KMS-11 (cell line): ENCODE results near the gene CD200.

Experiments used
- H2AFZ ChIP-seq: fragments of 200-600 bp; sonication (generic); 2 replicates; pipeline ENCODE4 v1.6.1; 2016; ENCODE audit warnings: antibody characterized with exemption, mixed run types, low read depth
- H3K27ac ChIP-seq: fragments of 200-600 bp; sonication (generic); 2 replicates; pipeline ENCODE4 v1.6.1; 2016; ENCODE audit warnings: mild to moderate bottlenecking, mixed run types
- H3K27me3 ChIP-seq: fragments of 200-600 bp; sonication (generic); 2 replicates; pipeline ENCODE4 v1.6.1; 2017; ENCODE audit warnings: mild to moderate bottlenecking, low read depth, mixed run types, moderate library complexity; ENCODE audit not compliant: insufficient read depth
- H3K36me3 ChIP-seq: fragments of 200-600 bp; sonication (generic); 2 replicates; pipeline ENCODE4 v1.6.1; 2017; ENCODE audit warnings: mild to moderate bottlenecking, mixed run types; ENCODE audit not compliant: insufficient read depth
- H3K4me1 ChIP-seq: fragments of 200-600 bp; sonication (generic); 2 replicates; pipeline ENCODE4 v1.6.1; 2016; ENCODE audit warnings: mild to moderate bottlenecking, low read depth, mixed run types; ENCODE audit not compliant: poor library complexity, severe bottlenecking
- H3K4me2 ChIP-seq: fragments of 200-600 bp; sonication (generic); 2 replicates; pipeline ENCODE4 v1.7.0; 2016; ENCODE audit warnings: mild to moderate bottlenecking, mixed run types
- H3K4me3 ChIP-seq: fragments of 200-600 bp; sonication (generic); IDR thresholded peaks from 2 replicates; pipeline ENCODE4 v1.6.1; 2017; ENCODE audit warnings: low read depth, low read length, mixed read lengths; ENCODE audit not compliant: insufficient read depth
- H3K79me2 ChIP-seq: fragments of 200-600 bp; sonication (generic); 2 replicates; pipeline ENCODE4 v1.6.1; 2016; ENCODE audit warnings: low read depth, mixed run types; ENCODE audit not compliant: insufficient read depth
- H3K9ac ChIP-seq: fragments of 200-600 bp; sonication (generic); 2 replicates; pipeline ENCODE4 v1.6.1; 2016; ENCODE audit warnings: mild to moderate bottlenecking, mixed run types
- H4K20me1 ChIP-seq: fragments of 200-600 bp; sonication (generic); 2 replicates; pipeline ENCODE4 v1.6.1; 2016; ENCODE audit warnings: mild to moderate bottlenecking, mixed run types; ENCODE audit not compliant: insufficient read depth
- TF ChIP-seq, protein P1 (sequence below): fragments of 200-600 bp; sonication (generic); conservative IDR thresholded peaks from 2 replicates; pipeline ENCODE4 v1.6.1; 2017; ENCODE audit warnings: low read depth, mild to moderate bottlenecking, antibody characterized with exemption, low read length, moderate library complexity, mixed read lengths

CD200 gene

DNA sequence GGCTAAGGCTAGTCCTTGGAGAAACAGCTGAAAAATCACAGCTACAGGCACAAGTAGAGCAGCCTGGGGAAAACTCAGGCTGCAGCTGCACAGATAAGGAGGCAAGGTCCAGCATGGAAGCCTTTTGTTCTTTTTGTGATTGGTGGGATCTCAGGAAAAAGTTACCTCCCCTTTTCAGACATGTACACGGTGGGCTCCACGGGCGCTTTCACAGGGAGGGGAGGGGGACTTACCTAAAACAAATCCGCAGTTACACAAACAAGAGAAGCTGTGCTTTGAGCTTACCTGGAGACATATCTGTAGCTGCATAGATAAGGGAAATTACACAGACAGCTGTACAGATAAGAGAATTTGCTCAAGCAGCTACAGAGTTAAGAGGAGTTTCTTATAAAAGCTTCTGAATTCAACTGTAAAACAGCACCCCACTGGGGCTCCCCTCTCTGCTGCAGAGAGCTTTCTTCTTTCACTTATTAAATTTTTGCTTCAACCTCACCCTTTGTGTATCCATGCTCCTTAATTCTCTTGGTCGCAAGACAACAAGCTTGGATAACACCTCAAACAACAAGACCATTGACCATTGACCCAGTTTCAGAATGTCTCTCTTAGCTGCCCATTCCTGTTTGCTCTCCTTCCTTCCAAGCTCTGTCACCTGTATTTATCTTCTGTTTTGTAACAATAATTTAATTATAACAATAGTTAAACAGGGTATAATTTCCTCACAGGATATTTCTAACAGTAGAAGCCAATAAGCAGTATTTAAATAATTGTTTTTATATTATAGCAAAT, 10.9 kb upstream of the CD200 start:
- no peak overlapping the region for H3K9ac ChIP-seq
- H3K4me2 ChIP-seq, result no peak overlapping the region
- no peak overlapping the region for H3K4me3 ChIP-seq
- peaks cover 47% of the 10 kb centered on the region for H3K4me1 ChIP-seq
- TF ChIP-seq, protein P1, sequence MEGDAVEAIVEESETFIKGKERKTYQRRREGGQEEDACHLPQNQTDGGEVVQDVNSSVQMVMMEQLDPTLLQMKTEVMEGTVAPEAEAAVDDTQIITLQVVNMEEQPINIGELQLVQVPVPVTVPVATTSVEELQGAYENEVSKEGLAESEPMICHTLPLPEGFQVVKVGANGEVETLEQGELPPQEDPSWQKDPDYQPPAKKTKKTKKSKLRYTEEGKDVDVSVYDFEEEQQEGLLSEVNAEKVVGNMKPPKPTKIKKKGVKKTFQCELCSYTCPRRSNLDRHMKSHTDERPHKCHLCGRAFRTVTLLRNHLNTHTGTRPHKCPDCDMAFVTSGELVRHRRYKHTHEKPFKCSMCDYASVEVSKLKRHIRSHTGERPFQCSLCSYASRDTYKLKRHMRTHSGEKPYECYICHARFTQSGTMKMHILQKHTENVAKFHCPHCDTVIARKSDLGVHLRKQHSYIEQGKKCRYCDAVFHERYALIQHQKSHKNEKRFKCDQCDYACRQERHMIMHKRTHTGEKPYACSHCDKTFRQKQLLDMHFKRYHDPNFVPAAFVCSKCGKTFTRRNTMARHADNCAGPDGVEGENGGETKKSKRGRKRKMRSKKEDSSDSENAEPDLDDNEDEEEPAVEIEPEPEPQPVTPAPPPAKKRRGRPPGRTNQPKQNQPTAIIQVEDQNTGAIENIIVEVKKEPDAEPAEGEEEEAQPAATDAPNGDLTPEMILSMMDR, result no peak
- no peaks in the 10 kb centered on the region for H3K27me3 ChIP-seq
- no peaks in the 10 kb centered on the region for H3K79me2 ChIP-seq
- H3K36me3 ChIP-seq, result no peaks in the 10 kb centered on the region
- no peak overlapping the region for H3K27ac ChIP-seq
- no peaks in the 10 kb centered on the region for H4K20me1 ChIP-seq
- H2AFZ ChIP-seq, result no peak overlapping the region

DNA sequence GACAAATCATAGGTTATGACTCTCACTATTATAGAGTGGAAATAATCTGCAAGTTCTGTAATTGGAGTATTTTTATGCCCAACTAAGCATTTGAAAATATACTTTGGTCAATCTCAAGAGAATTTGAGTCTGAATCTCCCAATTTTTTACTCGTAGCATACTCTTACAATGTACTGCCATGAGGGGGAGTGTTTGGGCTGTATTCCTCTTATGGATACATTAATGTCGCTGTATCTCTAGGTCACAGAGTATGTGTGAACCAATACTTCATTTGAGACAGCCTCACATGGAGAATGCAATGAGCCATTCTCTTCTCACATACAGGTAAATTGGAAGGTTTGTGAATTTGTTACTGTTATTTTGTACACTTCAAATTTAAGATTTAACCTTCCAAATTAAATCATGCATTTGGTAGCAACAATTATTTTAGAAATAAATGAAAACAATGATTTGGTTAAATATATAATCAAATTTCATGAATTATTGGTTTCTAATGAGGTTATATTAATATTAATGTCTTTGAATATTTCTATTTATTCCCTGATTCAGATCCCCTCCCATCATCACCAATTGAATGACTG, 5.5 kb upstream of the CD200 start:
- no peaks in the 10 kb centered on the region for H3K79me2 ChIP-seq
- no peak overlapping the region for H3K27ac ChIP-seq
- H3K27me3 ChIP-seq, result no peaks in the 10 kb centered on the region
- no peaks in the 10 kb centered on the region for H4K20me1 ChIP-seq
- no peaks in the 10 kb centered on the region for H3K36me3 ChIP-seq
- peaks cover 14% of the 10 kb centered on the region for H3K4me1 ChIP-seq
- no peak overlapping the region for H2AFZ ChIP-seq
- no peak overlapping the region for H3K4me2 ChIP-seq
- no peak overlapping the region for H3K4me3 ChIP-seq
- H3K9ac ChIP-seq, result no peak overlapping the region
- TF ChIP-seq, protein P1, result peak; percentile 86

DNA sequence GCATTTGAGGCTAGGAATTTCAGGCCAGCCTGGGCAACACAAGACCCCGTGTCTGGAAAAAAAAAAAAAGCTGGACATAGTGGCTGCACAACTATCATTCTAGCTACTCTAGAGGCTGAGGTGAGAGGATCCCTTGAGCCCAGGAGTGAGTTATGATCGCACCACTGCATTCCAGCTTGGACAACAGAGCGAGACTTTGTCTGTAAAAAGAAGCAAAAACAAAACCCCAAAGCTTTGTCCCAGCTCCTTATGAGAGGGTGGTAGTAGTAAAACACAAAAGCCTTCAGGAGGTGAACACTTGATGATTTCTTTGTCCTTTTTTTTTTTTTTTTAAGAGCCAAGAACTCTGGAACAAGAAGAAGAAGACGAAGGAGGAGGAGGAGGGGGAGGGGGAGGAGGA, 1.1 kb upstream of the CD200 start:
- no peaks in the 10 kb centered on the region for H3K36me3 ChIP-seq
- H3K27me3 ChIP-seq, result no peaks in the 10 kb centered on the region
- H3K4me1 ChIP-seq, result peaks cover 10% of the 10 kb centered on the region
- H4K20me1 ChIP-seq, result no peaks in the 10 kb centered on the region
- H3K4me2 ChIP-seq, result no peak overlapping the region
- H3K9ac ChIP-seq, result no peak overlapping the region
- H3K27ac ChIP-seq, result no peak overlapping the region
- H3K79me2 ChIP-seq, result no peaks in the 10 kb centered on the region
- no peak overlapping the region for H3K4me3 ChIP-seq
- H2AFZ ChIP-seq, result no peak overlapping the region
- TF ChIP-seq, protein P1, result no peak

DNA sequence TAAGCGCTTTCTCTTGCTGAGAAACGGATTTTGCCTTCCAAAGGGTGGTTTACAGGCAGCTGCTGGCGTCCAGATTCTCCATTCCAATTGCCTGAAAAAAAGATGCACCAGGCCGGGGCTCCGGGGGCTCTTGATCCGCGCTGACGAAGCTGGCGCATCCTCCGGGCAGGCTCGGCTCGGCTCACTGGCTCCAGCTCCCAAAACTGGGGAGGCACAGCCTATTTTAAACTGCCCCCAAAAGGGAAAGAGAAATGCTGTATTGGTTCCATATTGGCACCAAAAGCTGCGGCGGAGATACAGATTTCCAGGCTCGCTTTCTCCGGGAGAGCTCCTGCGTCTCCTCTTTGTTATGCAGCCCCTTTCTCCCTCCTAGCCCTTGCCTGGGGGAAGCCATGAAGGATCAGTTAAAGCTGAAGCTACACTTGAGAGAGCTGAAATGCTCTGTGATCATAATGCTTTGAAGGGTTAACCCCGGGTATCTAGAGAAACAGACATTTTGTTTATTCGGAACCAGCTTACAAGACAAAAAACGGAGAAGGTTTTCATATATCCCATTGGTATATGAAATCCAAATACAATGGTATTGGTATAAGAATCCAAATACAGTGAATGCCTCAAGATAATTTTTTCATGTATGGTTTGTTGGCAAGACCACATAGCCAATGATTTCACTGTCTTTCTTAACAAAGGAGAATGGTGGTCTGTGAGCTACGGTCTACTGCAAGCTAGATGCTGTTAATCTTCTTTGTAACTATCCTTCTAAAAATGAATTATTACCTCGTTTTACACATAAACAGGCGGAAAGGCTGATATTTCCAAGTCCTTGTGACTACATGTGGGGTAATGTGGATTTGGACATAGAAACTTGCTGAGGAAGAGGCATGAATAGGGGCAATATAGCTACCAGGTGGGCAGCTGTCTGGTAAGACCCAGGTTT, 693 bp downstream of the CD200 start:
- no peak overlapping the region for H3K4me2 ChIP-seq
- H2AFZ ChIP-seq, result no peak overlapping the region
- no peak overlapping the region for H3K27ac ChIP-seq
- no peaks in the 10 kb centered on the region for H3K4me1 ChIP-seq
- H3K36me3 ChIP-seq, result no peaks in the 10 kb centered on the region
- no peaks in the 10 kb centered on the region for H3K79me2 ChIP-seq
- no peaks in the 10 kb centered on the region for H3K27me3 ChIP-seq
- TF ChIP-seq, protein P1, result no peak
- H4K20me1 ChIP-seq, result no peaks in the 10 kb centered on the region
- H3K4me3 ChIP-seq, result no peak overlapping the region
- no peak overlapping the region for H3K9ac ChIP-seq
